ENCODE data around the gene CHRNB1. TPM values are rescaled to one million over a fixed set of nuclear protein-coding genes. Genes with fewer than 3 reads are reported as not detected.

CHRNB1 gene
- total RNA-seq, 1 experiment from 2014 or later: 12.7 TPM

GRCh38 chr17:7479213-7480088, 34.6 kb downstream of the CHRNB1 start, which contains the start of gene ZBTB4:
Gene ZBTB4 (minus strand): TSS chr17:7479631. CDS start chr17:7466801, 12,830 bp downstream.
- Histone ChIP-seq H4K8ac (replicated peaks; ENCODE audit: insufficient read length, low read depth, low read length) (no peak within 1 kb of the TSS), H3K4me2 (ENCODE audit: insufficient read depth, insufficient read length, low read length) (peak within 1 kb of the TSS; percentile 89), H4K91ac (ENCODE audit: insufficient read length, low read depth, low read length) (no peak within 1 kb of the TSS), H3K4ac (ENCODE audit: low read depth, low read length) (no peak within 1 kb of the TSS), H2BK20ac (ENCODE audit: low read depth, low read length, poor library complexity, severe bottlenecking) (no peak within 1 kb of the TSS), H3K79me2 (ENCODE audit: insufficient read depth, low read length) (peaks cover 5% of the 10 kb centered on the region; the same call in 1 of the 2 replicates), H3K23me2 (ENCODE audit: insufficient read length, low read depth, low read length, poor library complexity, severe bottlenecking) (peaks cover 10% of the 10 kb centered on the region), H4K20me1 (ENCODE audit: control insufficient read depth, insufficient read depth, insufficient read length) (peaks cover 6% of the 10 kb centered on the region), H2AK5ac (ENCODE audit: insufficient read length, low read length) (no peak within 1 kb of the TSS), H3K14ac (ENCODE audit: insufficient read depth, low read length) (peak within 1 kb of the TSS; percentile 77), H3K18ac (ENCODE audit: insufficient read length, low read depth, low read length) (peak within 1 kb of the TSS; percentile 80), H3K27me3 (ENCODE audit: insufficient read depth, low read length) (no peaks in the 10 kb centered on the region), H2BK12ac (ENCODE audit: insufficient read length, low read depth, low read length) (peak within 1 kb of the TSS; percentile 46), H3K4me1 (ENCODE audit: insufficient read depth, low read length) (peaks cover 8% of the 10 kb centered on the region; the same call in 1 of the 2 replicates), H3T11ph (ENCODE audit: low read length) (no peak within 1 kb of the TSS), H2BK5ac (ENCODE audit: insufficient read length, low read length) (no peak within 1 kb of the TSS), H3K79me1 (ENCODE audit: insufficient read depth, low read depth, low read length, poor library complexity, severe bottlenecking) (peaks cover 3% of the 10 kb centered on the region), H2BK120ac (ENCODE audit: low read depth, low read length, poor library complexity, severe bottlenecking) (no peak within 1 kb of the TSS), H3K23ac (ENCODE audit: insufficient read length, low read depth, low read length) (no peak within 1 kb of the TSS), H2BK15ac (ENCODE audit: low read depth, low read length) (no peak within 1 kb of the TSS), H3K9ac (ENCODE audit: extremely low read depth, insufficient read length, low read length) (peak within 1 kb of the TSS; percentile 62), H3K56ac (ENCODE audit: insufficient read length, low read depth, low read length) (no peak within 1 kb of the TSS), H2AFZ (ENCODE audit: low read length) (no peak within 1 kb of the TSS), H3K27ac (ENCODE audit: insufficient read length, low read depth, low read length) (no peak within 1 kb of the TSS), H4K5ac (ENCODE audit: insufficient read length, low read depth, low read length) (peak within 1 kb of the TSS; percentile 47), H3K9me3 (ENCODE audit: control insufficient read depth, low read depth, low read length) (no peaks in the 10 kb centered on the region)
- no peaks in the 10 kb centered on the region; the same call in 1 of the 2 replicates for H3K27me3 Mint-ChIP-seq (ENCODE audit: low read depth)
- peak within 1 kb of the TSS; percentile 77 to 97 (median 96) for H3K27ac Mint-ChIP-seq
- no CpG with 5 or more reads among the region's 92 CpGs for WGBS (ENCODE audit: extremely low coverage, insufficient read length, low lambda C conversion rate)
- H3K9me3 Mint-ChIP-seq: no peaks in the 10 kb centered on the region; a peak in 1 of 5 replicates
- H3K4me3 Mint-ChIP-seq: peak within 1 kb of the TSS; percentile 85 to 97
- H3K36me3 Mint-ChIP-seq (ENCODE audit: insufficient read depth in 1 of 3, low read depth in 3 of 3): peaks cover 0 to 4% (median 0%) of the 10 kb centered on the region in 3 experiments; a peak in 1 of 7 replicates
- peaks cover 51 to 55% of the 10 kb centered on the region in 2 experiments for H3K4me1 Mint-ChIP-seq
- no peak for TF ChIP-seq CTCF (conservative IDR thresholded peaks at IDR 0.05)
- no peak for DNase-seq
